HG03354 (cell line): ENCODE measurements around the gene NUDCD2.
"Not testable (repeated sequence)": the region's sequence is repeated elsewhere in the genome, so short reads cannot be mapped to it uniquely, and the experiment has no call there.

Experiments used
- ATAC-seq: cut with Tn5 transposase; IDR thresholded peaks from one replicate; pipeline ENCODE4 v1.9.1; 2021; ENCODE audit warnings: mild to moderate bottlenecking; ENCODE audit not compliant: unreplicated experiment, poor library complexity, severe bottlenecking

NUDCD2 gene

GRCh38 chr5:163434401-163434866 is 25.5 kb downstream of the NUDCD2 start:
- ATAC-seq: no peak

- ATAC-seq: no peak
Measured at GRCh38 chr5:163433271-163433670, 26.6 kb downstream of the NUDCD2 start.

DNA sequence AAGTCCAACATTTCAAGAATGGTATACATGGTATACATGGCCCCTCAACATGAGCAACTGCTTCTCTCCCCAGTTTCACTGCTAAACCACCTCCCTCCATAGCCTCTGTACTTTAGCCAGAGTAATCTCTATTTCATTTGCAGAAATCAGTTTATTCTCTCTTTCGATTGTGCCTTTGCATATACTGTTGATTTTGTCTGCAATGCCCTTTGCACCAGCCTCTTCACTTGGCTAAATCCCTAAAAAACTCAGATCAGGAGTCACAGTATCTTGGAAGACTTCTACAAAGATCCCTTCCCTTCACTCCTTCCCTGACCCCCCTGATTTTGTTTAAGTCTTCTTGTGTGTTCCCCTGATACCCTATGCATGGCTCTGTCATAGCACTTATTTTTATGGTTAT is 27.4 kb downstream of the NUDCD2 start:
- ATAC-seq: no peak

- ATAC-seq: not testable (repeated sequence)
Measured at GRCh38 chr5:163426128-163426527, 33.8 kb downstream of the NUDCD2 start.

DNA sequence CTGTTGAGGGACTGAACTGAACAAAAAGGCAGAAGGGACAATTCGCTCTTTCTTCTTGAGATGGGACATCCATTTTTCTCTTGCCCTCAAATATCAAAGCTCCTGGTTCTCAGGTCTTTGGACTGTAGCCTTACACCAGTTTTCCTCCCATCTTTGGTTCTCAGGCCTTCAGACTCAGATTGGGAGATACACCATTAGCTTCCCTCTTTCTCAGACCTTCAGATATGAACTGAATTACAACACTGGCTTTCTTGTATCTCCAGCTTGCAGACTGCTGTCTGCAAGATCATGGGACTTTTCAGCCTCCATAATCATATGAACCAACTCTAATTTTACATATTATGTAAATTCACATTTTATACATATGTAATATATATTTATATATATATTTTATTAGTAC is 35.1 kb downstream of the NUDCD2 start:
- no peak for ATAC-seq

DNA sequence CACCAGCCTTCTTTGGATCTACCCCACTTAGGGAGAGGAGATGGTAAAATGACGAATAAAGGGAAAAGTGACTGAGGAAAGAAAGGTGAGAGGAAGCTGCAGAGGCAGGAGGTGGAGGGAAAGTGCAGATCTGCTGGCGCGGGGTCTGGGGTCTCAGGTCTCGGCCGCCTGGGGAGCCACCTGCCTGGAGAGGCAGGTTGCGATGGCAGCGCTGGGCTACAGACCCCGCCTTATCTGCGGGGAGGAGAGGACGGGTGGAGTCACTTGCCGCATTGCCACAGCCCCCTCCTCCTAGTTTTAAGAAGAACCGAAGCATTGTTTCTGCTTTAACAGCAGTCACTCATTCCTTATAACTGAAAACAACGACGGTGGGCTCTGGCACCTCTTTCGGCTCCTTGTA is 44.2 kb downstream of the NUDCD2 start:
- not testable (repeated sequence) for ATAC-seq

GRCh38 chr5:163410505-163410904 is 49.4 kb downstream of the NUDCD2 start:
- ATAC-seq: peak; percentile 29

- ATAC-seq: no peak
Measured at GRCh38 chr5:163409384-163409783, 50.5 kb downstream of the NUDCD2 start.

DNA sequence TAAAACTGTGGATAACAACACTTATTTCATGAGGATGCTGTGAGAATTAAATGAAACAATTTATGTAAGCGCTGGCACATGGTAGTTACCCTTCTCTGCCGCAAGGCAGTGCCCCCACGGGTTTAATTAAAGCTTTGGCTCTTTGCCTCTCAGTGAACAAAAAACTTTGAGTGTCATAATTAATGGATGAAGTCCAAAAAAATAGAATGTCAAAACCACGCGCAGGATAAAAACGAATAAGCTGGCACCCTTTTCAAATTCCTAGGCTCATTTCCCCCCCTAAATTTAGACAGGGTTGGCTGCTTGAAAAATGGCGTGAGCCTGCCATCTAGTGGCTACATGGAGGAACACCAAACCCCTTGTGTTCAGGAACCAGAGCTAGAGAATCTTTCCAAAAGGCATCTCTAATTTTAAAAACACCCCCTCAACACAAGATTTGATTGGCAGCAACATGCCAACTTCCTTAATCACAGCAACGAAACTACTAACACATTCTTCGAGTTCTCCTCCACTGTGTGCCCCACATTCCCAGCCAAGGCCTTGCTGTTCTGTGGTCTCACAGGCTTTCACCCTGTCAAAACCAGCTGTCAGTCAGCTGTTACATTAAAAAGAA is 51.5 kb downstream of the NUDCD2 start:
- ATAC-seq: peak; percentile 86

DNA sequence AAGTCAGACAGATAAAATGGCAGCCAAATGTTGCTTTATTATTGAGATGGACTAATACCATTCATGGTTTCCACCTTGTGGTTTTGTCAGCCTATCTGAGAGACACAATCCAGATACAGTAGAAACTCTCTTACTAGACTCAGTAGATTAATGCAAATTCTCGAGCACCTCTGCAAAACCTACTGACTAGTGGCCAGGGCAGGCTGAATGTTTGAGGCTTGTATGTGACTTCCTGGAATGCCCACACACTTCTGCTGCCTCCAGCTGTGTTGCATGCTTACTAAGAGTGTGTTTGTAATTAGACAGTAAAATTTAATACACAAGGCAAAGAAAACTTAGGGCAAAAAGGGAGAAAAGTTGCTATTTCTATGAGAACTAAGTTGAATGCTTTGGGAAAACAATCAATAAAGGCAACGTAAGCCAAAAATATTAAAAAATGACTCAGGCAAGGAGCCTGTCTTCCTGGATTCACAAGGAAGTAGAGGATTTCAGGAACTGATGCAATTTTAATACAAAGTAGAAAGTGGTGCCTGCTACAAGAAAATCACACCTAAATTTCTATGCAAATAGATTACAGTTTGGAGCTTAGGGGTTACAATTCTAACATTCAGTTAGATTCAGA is 52.8 kb downstream of the NUDCD2 start:
- peak; percentile 72 for ATAC-seq

DNA sequence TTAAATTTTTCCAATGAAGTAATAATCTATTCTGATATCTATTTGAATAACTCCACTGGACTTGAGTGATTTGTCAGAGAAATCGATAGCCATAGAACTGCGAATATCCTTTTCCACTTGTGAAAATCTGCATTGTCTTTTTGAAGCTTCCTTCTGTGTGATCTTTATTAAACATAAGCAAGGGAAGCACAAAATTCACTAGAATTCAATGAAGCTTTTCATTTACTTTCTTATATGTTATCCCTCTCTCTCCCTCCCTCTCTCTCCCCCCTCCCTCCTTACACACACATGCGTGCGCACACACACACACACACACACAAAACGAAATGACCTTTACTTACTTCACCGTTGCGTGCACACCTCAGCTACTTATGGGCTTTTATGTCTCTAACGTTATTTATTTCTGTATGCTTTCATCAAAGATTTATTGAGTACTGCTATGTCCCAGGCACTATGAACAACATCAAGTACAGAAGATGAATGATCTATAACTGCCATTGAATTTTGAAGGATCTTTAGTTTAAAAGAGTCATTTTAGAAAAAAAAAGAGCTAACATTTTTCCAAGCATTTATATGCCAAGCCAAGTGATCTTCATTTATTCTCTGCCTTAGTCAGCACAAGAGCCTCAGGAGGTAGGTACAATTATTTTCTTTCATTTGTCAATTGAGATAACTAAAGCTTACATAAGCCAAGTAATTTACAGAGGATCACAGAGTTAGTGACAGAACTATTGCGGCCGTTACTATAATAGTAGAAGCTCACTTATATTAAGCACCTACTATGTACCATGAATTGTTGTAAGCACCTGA is 55.3 kb downstream of the NUDCD2 start:
- ATAC-seq: no peak

DNA sequence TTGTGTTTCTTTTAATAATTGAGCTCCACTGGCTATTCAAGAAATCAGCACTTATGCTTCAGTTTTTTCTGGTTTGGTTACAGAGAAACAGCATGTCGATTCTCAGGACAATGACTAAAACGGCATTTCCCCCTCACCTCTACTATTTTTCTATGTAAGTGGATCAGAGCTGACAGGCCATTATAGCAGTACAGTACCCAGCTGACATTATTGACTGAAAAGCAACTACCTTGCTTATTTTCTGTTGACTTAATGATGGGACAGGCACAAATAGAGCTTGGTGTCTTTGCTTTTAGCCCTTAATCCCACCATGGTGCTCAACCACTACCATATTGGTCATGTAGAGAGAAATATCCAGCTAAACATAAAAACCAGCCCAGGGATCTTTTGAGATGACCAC is 57.9 kb downstream of the NUDCD2 start:
- no peak for ATAC-seq

DNA sequence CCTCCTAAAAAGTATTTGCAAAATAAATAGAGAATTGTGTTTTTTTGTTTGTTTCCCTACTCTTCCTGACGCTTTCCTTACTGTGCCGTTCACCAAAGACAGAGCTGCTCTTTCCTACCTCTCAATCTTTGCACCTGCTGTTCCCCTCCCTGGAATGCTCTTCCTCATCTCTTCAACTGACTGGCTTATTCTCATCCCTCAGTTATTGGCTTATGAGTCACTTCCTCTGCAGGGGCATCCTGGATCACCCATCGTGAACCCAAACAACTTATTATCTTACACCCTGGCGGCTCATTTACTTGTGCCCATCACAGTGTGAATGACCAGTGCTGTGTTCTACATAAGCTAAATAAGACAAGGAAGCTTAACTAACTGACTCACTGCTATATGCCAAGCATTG is 58.6 kb downstream of the NUDCD2 start:
- ATAC-seq: no peak

DNA sequence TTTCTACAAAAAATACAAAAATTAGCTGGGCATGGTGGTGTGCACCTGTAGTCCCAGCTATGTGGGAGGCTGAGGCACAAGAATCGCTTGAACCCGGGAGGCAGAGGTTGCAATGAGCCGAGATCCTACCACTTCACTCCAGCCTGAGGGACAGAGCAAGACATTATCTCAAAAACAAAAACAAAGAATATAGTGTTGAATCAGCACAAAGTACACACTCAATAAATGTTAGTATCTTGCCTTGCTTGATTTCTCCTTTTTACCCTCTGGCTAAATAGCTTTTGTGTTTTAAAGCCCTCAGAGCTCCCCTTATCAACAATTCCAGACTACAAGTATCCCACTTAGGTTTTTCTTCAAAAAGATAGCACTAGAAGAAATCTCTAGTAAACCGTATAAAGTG is 60.0 kb downstream of the NUDCD2 start:
- ATAC-seq: no peak

GRCh38 chr5:163397354-163397753 is 62.5 kb downstream of the NUDCD2 start:
- ATAC-seq: no peak

DNA sequence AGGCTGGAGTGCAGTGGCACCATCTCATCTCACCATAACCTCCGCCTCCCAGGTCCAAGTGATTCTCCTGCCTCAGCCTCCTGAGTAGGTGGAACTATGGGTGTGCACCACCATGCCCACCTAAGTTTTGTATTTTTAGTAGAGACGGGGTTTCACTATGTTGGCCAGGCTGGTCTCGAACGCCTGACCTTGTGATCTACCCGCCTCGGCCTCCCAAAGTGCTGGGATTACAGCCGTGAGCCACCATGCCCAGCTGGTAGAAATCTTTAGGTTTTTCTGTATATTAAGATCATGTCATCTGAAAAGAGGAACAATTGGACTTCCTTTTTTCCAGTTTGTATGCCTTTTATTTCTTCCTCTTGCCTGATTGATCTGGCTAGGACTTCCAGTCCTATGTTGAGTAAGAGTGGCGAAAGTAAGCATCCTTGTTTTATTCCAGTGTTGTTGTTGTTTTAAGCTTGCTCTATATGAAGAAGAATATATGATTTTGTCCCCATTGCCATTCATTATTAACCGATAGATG is 63.0 kb downstream of the NUDCD2 start:
- ATAC-seq: not testable (repeated sequence)
